ENCODE results near the gene OR6J1.

GRCh38 chr14:22602862-22603261, 41.3 kb downstream of the OR6J1 start:
- TF ChIP-seq CTCF (IDR thresholded peaks at IDR 0.05), result no peak
- no peak for TF ChIP-seq POLR2A (IDR thresholded peaks at IDR 0.05)
